Astrocyte (in vitro differentiated cells and primary cell): Measurements from ENCODE around the gene SNX13.

ENCODE experiments used
- CTCF ChIP-seq: IDR thresholded peaks from 2 replicates; pipeline ENCODE4 v1.5.1; 2011; ENCODE audit warnings: low read depth, mild to moderate bottlenecking, inconsistent platforms, low read length, moderate library complexity; ENCODE audit not compliant: insufficient read depth
- EZH2 ChIP-seq: IDR thresholded peaks from 2 replicates; pipeline ENCODE4 v1.6.1; 2012; ENCODE audit warnings: mild to moderate bottlenecking, low read length, inconsistent platforms; ENCODE audit not compliant: insufficient read depth

- no peak for TF ChIP-seq CTCF
- no peak for TF ChIP-seq EZH2
These were observed 85.1 kb downstream of the SNX13 start for GRCh38 chr7:17855202-17855601.
